Mammary microvascular endothelial cell (primary cell): Measurements from ENCODE around the gene TMEM212. TPM values are rescaled to one million over a fixed set of nuclear protein-coding genes. Genes with fewer than 3 reads are reported as not detected.

Source experiments
- total RNA-seq: library from RNA; depleted of rRNA; stranded (reverse); fragments of >200 nt; gene quantifications from 2 replicates; pipeline ENCODE4 v1.2.3, GENCODE V29; 2015

TMEM212 gene
- not detected in 2 replicates for total RNA-seq

GRCh38 chr3:171842864-171843518 is at the start of gene TMEM212:
TMEM212 (plus strand) TSS chr3:171843349; CDS start chr3:171843384, 35 bp downstream.

GRCh38 chr3:171809861-171810628 is 33.1 kb upstream of the TMEM212 start, which contains the start of gene PLD1:
PLD1 (minus strand) TSS chr3:171810483; CDS start chr3:171738051, 72,432 bp downstream.

Other genes starting within 250 kb of the TMEM212 start
- gene PLD1, start 32.9 kb upstream of the TMEM212 start, total RNA-seq, result 36.4 and 39.6 TPM in 2 replicates
- gene FNDC3B, start 196.2 kb downstream of the TMEM212 start, total RNA-seq, result 56.8 and 59.2 TPM in 2 replicates